NCI-H2029 treated with DMSO at 0.1 percent for 48 hours (cell line): Measurements from ENCODE around the gene RASD1.

Experiments used
- DNase-seq: peaks from one replicate; lab custom pipeline; 2025; lab: John Stamatoyannopoulos, UW

The RASD1 gene

GRCh38 chr17:17496189-17497064 lies at the start of gene RASD1:
Gene RASD1 (minus strand): TSS chr17:17496395. CDS start chr17:17496181, 214 bp downstream.
- DNase-seq, result no peak

- no peak for DNase-seq
Measured at GRCh38 chr17:17545984-17546383, 49.8 kb upstream of the RASD1 start.

- no peak for DNase-seq
Measured at GRCh38 chr17:17545031-17545820, 49.0 kb upstream of the RASD1 start.

- DNase-seq, result no peak
Measured at GRCh38 chr17:17542906-17543635, 46.9 kb upstream of the RASD1 start.

GRCh38 chr17:17541640-17542001 lies 45.4 kb upstream of the RASD1 start:
- DNase-seq, result no peak

- no peak for DNase-seq
Measured at GRCh38 chr17:17540935-17541639, 44.9 kb upstream of the RASD1 start.

GRCh38 chr17:17540278-17540906 lies 44.2 kb upstream of the RASD1 start:
- DNase-seq, result no peak

- no peak for DNase-seq
Measured at GRCh38 chr17:17539591-17539990, 43.4 kb upstream of the RASD1 start.

GRCh38 chr17:17538417-17539391 lies 42.5 kb upstream of the RASD1 start:
- peak; percentile 89 for DNase-seq

GRCh38 chr17:17537311-17538099 lies 41.3 kb upstream of the RASD1 start:
- no peak for DNase-seq

GRCh38 chr17:17536702-17537101 lies 40.5 kb upstream of the RASD1 start:
- no peak for DNase-seq

- no peak for DNase-seq
Measured at GRCh38 chr17:17535957-17536356, 39.8 kb upstream of the RASD1 start.

- DNase-seq, result peak; percentile 86
Measured at GRCh38 chr17:17533901-17534441, 37.8 kb upstream of the RASD1 start.

- no peak for DNase-seq
Measured at GRCh38 chr17:17532991-17533390, 36.8 kb upstream of the RASD1 start.

GRCh38 chr17:17531156-17531555 lies 35.0 kb upstream of the RASD1 start:
- no peak for DNase-seq

- no peak for DNase-seq
Measured at GRCh38 chr17:17528696-17529652, 32.8 kb upstream of the RASD1 start.

GRCh38 chr17:17527956-17528500 lies 31.8 kb upstream of the RASD1 start:
- no peak for DNase-seq

- DNase-seq, result no peak
Measured at GRCh38 chr17:17527534-17527933, 31.3 kb upstream of the RASD1 start.
